Chondrocyte (in vitro differentiated cells): ENCODE measurements around the gene ARHGAP26. TPM values are rescaled to one million over a fixed set of nuclear protein-coding genes. Genes with fewer than 3 reads are reported as not detected.
A peak's percentile ranks its signal among the peaks of the same experiment; 100 is the strongest.

Experiments
- DNase-seq: peaks from one replicate; pipeline ENCODE4 v3.0.0; 2021; ENCODE audit warnings: mixed read lengths, low spot score
- H3K27ac Mint-ChIP-seq: one replicate; pipeline ENCODE4 v1.8.0; 2021; ENCODE audit warnings: mild to moderate bottlenecking, moderate library complexity, mixed read lengths; ENCODE audit not compliant: unreplicated experiment
- H3K27me3 Mint-ChIP-seq: 2 replicates; pipeline ENCODE4 v1.8.0; 2021; ENCODE audit warnings: low read depth, mixed read lengths
- H3K36me3 Mint-ChIP-seq: 2 replicates; pipeline ENCODE4 v1.8.0; 2021; ENCODE audit warnings: low read depth, mixed read lengths
- H3K4me1 Mint-ChIP-seq: 2 replicates; pipeline ENCODE4 v1.8.0; 2021; ENCODE audit warnings: low read depth, mild to moderate bottlenecking, mixed read lengths
- H3K4me3 Mint-ChIP-seq: one replicate; pipeline ENCODE4 v1.8.0; 2021; ENCODE audit warnings: mild to moderate bottlenecking, moderate library complexity, mixed read lengths; ENCODE audit not compliant: unreplicated experiment
- H3K9me3 Mint-ChIP-seq: 2 replicates; pipeline ENCODE4 v1.8.0; 2021; ENCODE audit warnings: low read depth, mixed read lengths
- CTCF ChIP-seq: fragments of 200-600 bp; sonication (generic); IDR thresholded peaks from 2 replicates; pipeline ENCODE4 v1.5.0; 2021; ENCODE audit warnings: antibody characterized with exemption, mild to moderate bottlenecking, moderate library complexity
- total RNA-seq: library from RNA; stranded (reverse); gene quantifications from 3 replicates; pipeline ENCODE4 v1.2.1, GENCODE V29; 2021

ARHGAP26 gene
- total RNA-seq, 1 donor from 2014 or later: 16.4 TPM

- H3K36me3 Mint-ChIP-seq: no peaks in the 10 kb centered on the region
- peak overlapping the region; percentile 42 for H3K27ac Mint-ChIP-seq
- H3K4me1 Mint-ChIP-seq: peaks cover 66% of the 10 kb centered on the region
- TF ChIP-seq CTCF: no peak
- H3K4me3 Mint-ChIP-seq: no peak overlapping the region
- H3K9me3 Mint-ChIP-seq: no peaks in the 10 kb centered on the region
- DNase-seq: no peak
- H3K27me3 Mint-ChIP-seq: no peaks in the 10 kb centered on the region
Measured at GRCh38 chr5:143143973-143144372, 373.8 kb downstream of the ARHGAP26 start.

DNA sequence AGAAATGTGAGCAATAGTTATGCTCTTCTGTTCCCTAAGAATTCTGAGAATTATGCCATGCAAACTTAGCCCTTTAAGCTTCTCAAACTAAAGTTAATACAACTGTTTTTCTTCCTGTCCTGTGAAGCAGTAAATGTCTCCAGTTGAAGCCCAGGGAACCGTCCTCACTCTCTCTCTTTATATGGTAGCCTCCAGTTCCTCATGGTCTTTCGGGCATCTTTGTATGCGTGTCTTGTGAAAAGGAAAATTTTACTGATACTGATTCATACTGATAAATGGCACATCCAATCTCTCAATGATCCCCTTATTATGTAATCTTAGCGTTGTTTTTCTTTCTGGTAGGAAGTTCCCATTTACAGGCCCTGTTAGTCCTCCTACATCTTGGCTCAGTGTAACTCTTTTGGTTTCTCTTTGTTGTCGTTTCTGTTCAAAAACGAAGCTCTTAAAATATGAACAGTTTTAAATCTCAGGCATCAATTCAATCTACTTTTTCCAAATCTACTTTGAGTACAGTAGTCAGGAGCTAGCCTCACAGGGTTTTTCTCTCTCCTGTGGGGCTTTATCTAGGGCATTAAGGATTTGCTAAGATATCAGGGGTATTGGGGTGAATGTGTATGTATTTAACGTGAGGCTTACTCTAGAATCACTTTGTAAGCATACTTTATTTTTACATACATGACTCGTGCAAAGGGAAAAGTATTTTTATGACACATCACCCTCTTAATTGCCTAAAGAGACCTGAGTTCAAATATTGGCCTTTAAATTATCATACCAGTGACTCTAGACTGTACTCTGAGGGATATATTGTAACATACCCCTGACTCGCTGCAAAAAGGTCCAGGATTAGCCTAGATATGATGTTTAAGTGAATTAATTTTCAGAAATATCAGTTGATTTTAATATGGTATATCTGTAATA, 375.3 kb downstream of the ARHGAP26 start:
- DNase-seq: no peak
- Mint-ChIP-seq H3K36me3 (no peaks in the 10 kb centered on the region), H3K27ac (peak overlapping the region; percentile 70), H3K4me1 (peaks cover 56% of the 10 kb centered on the region), H3K4me3 (no peak overlapping the region), H3K9me3 (no peaks in the 10 kb centered on the region), H3K27me3 (no peaks in the 10 kb centered on the region)
- no peak for TF ChIP-seq CTCF

DNA sequence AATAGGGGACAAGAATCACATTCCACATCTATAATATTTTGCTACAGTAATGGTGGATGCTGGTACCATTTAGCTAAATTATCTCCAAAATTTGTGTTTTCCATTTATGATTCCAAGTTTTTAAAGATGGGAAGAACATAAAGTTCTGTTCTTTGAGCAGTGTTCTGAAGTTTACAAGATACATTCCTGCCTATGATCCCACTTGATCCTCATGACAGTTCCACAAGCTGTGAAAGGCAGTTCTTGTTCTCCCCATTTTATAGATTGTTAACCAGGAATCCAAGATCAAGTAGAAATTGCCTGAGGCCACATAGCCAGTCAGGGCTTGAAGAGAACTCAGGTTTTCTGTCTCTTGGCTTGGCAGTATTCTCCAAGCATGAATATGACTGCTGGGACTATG, 376.0 kb downstream of the ARHGAP26 start:
- Mint-ChIP-seq H3K9me3 (no peaks in the 10 kb centered on the region), H3K4me1 (peaks cover 51% of the 10 kb centered on the region), H3K4me3 (no peak overlapping the region)

DNA sequence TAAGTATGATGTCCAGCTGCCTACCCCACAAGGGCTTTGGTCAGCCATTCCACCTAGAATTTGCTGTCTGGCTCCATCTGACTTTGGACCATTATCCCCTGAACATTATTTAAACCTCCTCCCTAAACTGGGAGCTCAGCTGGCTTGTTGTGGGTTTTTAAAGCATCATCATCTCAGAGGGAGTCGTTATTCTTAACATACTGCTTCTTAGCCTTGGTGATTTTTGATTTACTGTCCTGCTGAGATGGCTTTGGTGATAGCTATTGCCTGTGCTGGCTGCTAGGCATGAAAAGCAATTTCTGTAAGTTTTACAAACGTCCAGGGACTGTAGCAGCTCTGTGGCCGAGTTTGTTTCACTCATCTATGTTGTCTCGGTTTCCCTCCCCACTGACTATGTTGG, 377.2 kb downstream of the ARHGAP26 start:
- H3K27ac Mint-ChIP-seq: no peak overlapping the region
- DNase-seq: no peak
- H3K4me3 Mint-ChIP-seq: no peak overlapping the region
- H3K4me1 Mint-ChIP-seq: peaks cover 51% of the 10 kb centered on the region
- no peaks in the 10 kb centered on the region for H3K27me3 Mint-ChIP-seq
- H3K36me3 Mint-ChIP-seq: peaks cover 1% of the 10 kb centered on the region
- TF ChIP-seq CTCF: no peak
- no peaks in the 10 kb centered on the region for H3K9me3 Mint-ChIP-seq

More for the DNA sequence above, 376.0 kb downstream of the ARHGAP26 start:
- Mint-ChIP-seq H3K36me3 (peaks cover 1% of the 10 kb centered on the region), H3K27ac (no peak overlapping the region), H3K27me3 (no peaks in the 10 kb centered on the region)
- DNase-seq: no peak
- TF ChIP-seq CTCF: no peak

DNA sequence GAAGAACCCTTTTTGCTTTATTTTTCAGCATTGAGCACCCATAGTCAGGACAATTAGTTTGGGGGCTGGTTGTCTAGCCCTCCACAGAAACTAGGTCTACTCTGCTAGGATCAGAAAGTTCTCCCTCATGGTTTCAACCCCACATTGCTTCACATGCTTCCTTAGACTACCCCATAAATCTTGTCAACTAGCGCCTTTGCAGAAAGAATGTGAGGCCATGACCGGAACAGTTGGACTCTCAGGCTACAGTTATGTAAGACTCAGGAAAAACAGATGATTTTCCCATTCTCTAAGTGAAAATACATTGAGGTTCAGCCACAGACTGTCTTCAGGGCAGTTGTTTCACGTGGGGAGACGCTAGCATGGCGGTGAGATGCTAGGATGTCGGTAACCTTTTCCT, 377.7 kb downstream of the ARHGAP26 start:
- no peaks in the 10 kb centered on the region for H3K9me3 Mint-ChIP-seq
- H3K27me3 Mint-ChIP-seq: no peaks in the 10 kb centered on the region
- H3K27ac Mint-ChIP-seq: peak overlapping the region; percentile 28
- H3K4me1 Mint-ChIP-seq: peaks cover 54% of the 10 kb centered on the region
- H3K36me3 Mint-ChIP-seq: peaks cover 1% of the 10 kb centered on the region
- TF ChIP-seq CTCF: no peak
- H3K4me3 Mint-ChIP-seq: no peak overlapping the region
- no peak for DNase-seq
